Placental pericyte (primary cell): ENCODE data around the gene ASB3. TPM values are rescaled to one million over a fixed set of nuclear protein-coding genes. Genes with fewer than 3 reads are reported as not detected.

Source experiments
- total RNA-seq: library from RNA; depleted of rRNA; stranded (reverse); fragments of >200 nt; gene quantifications from 2 replicates; pipeline ENCODE4 v1.2.3, GENCODE V29; 2012

The ASB3 gene, protein sequence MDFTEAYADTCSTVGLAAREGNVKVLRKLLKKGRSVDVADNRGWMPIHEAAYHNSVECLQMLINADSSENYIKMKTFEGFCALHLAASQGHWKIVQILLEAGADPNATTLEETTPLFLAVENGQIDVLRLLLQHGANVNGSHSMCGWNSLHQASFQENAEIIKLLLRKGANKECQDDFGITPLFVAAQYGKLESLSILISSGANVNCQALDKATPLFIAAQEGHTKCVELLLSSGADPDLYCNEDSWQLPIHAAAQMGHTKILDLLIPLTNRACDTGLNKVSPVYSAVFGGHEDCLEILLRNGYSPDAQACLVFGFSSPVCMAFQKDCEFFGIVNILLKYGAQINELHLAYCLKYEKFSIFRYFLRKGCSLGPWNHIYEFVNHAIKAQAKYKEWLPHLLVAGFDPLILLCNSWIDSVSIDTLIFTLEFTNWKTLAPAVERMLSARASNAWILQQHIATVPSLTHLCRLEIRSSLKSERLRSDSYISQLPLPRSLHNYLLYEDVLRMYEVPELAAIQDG
- total RNA-seq, result 29.3 and 29.9 TPM in 2 replicates

DNA sequence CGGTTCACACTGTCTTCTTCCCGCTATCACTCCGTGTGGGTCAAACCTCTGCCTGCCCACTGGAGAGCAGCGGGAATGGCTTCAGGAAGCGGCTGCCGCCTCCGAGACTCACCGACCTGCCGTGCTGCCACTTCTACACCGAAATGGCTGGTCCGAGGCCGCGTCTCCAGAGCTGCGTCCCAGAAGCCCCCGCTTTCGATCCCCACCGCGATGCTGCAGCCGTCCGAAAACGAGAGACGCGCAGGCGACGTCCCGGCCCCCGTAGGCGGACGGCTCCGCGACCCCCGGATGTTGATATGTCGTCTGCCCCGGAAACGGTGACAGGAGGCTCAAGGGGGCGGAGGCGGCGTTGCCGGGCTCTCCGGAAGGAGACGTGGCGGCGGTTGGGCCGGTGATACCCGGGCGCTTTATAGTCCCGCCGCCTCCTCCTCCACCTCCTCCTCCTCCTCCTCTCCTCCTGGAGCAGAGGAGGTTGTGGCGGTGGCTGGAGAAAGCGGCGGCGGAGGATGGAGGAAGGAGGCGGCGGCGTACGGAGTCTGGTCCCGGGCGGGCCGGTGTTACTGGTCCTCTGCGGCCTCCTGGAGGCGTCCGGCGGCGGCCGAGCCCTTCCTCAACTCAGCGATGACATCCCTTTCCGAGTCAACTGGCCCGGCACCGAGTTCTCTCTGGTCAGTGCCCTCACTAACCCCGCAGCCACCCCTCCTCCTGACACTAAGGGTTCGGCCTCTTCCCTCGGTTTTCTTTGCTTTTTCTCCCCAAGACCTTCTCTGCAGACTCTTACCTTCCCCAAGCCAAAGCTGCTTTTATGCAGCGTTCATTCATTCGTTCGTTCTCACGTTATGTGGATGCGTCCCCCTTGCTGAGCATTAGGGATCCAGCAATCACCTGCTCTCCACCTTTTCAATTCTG, at the start of gene ASB3, which contains the start of gene ERLEC1:
Gene ASB3 (minus strand): TSS at position 249 of the 909 bp plus-strand sequence. CDS start 21,381 bp downstream, outside the sequence.
Gene ERLEC1 (plus strand): TSS at position 340 of the 909 bp plus-strand sequence. CDS start 167 bp downstream, at position 507.

DNA sequence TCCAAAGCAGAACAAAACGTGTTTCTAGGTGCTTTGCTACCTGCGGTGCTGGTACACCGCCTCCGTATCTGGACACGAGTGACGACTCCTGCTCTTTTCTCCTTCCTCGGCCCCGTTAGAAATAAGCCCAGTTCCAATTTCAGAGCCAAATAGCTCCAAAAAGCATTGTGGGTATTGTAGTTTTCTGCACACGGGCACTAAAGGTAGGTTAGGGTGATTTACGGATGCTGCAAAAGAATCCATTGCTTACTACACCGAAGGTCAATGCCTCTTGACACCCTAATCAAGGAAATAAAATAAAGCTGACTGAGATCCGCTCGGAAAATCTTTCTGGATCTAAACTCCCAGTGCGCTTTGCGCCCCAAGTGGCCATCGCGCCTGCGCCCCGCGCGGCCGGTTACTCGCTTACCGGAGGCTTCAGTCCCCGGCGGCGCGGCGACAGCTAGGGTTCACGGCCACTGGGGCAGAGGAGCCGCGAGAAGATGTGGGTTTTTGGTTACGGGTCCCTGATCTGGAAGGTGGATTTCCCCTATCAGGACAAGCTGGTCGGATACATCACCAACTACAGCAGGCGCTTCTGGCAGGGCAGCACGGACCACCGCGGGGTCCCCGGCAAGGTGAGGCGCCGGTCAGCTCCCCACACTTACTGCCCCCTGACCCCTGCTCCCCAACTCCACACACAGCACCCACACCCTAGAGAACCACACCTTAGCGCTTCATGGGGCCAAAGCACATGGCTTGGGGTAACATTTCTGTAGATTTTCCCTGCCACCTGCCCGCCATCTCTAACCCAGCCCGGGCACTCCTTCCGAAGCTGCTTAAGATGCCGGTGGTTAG, 19.1 kb downstream of the ASB3 start, which contains the start of gene CHAC2:
Gene CHAC2 (plus strand): TSS at position 400 of the 837 bp plus-strand sequence. CDS start 83 bp downstream, at position 483.

Other genes starting within 250 kb of the ASB3 start
- gene CHAC2, start 19.1 kb downstream of the ASB3 start, total RNA-seq, result 0.44 and 7.4 TPM in 2 replicates
- gene ERLEC1, start 91 bp upstream of the ASB3 start, total RNA-seq, result 98.4 and 133 TPM in 2 replicates
- gene GPR75, start 73.0 kb upstream of the ASB3 start, total RNA-seq, result 1.3 and 4.9 TPM in 2 replicates
- 42.5 and 97.5 TPM in 2 replicates for gene PSME4, start 184.0 kb upstream of the ASB3 start, total RNA-seq